ENCODE results near the gene ASIP. TPM values are rescaled to one million over a fixed set of nuclear protein-coding genes. Genes with fewer than 3 reads are reported as not detected.
A peak's percentile ranks its signal among the peaks of the same experiment; 100 is the strongest.
"Not testable (repeated sequence)": the region's sequence is repeated elsewhere in the genome, so short reads cannot be mapped to it uniquely, and the experiment has no call there.

Gene ASIP
- total RNA-seq, 1 donor from 2014 or later, result not detected

DNA sequence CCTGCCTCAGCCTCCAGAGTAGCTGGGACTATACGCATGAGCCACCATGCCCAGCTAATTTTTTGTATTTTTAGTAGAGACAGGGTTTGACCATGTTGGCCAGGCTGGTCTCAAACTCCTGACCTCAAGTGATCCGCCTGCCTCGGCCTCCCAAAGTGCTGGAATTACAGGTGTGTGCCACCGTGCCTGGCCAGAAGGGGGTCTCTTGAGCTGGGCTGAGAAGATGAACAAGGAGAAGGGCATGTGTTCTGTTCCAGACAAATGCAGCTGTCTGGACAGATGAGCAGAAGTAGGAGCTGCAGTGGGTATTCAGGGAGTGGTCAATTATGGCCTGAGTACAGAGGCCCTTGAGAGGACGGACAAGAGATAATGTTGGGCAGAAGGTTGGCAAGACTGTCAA, 46.3 kb downstream of the ASIP start:
- not testable (repeated sequence) for DNase-seq

DNA sequence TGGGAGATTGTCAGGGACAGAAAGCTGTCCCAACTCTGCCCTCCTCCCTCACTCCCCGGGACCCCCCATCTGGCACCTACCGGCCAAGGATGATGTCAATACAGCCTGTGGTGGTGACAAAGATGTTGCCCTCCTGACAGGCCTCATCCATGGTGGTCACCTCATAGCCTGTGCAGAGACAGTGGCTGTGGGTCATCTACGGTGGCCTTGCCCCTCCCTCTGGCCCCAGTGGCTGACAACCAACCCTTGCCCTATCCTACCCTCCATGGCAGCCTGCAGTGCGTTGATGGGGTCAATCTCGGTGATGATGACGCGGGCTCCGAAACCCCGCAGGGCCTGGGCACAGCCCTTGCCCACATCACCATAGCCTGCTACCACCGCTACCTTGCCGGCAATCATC, 49.2 kb downstream of the ASIP start:
- no peak for DNase-seq

DNA sequence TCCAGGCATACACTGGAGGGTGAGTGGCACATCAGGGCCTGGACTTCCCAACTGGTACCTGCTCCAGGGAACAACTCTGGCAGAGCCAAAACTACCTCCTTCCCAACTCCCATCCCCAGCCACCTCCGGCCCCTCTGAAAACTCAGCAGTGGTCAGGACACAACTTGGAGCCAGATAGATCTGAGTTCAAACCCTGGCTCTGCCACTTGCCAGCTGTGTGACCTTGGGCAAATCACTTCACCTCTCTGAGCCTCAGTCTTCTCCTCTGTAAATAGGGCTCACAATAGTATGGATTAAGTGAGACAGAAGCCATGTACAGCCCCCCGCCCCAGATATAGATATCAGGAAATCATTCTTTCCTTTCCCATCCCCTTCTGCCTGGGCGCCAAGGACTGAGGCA, 51.3 kb downstream of the ASIP start:
- no peak for DNase-seq

DNA sequence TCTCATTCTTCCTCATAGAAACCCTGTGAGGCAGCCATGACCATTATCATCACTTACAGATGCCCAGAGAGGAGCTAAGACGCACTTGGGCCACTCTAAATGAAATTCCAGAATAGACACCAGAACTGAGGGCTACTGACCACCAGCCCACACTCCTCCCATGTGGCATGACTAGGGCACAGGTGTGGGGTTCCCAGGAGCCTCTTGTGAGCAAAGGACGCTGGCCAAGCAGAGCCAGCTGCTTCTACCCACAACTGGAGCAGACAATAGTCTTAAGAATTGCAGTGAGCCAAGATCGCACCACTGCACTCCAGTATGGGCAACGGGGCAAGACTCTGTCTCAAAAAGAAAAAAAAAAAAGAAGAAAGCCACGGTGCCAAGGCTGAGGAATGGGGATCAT, 51.9 kb downstream of the ASIP start:
- no peak for DNase-seq

DNA sequence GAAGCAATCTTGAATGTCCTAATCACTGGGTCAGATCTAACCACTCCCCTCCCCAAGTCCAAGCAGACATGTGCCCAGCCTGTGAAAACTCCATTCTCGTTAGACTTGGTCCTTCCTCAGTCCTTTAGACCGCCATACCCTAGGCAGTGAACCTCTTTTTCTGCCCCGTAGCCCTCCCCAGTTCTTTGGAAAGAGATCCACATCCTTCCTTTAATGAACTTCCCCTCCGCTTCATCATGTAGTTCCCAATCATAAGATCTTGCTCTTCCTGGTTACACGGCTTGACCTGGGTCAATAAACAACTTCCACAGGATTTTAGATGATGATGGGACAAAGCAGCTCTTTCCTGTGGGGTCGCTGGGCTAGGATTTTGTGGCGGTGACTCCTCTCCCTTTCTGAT, 52.4 kb downstream of the ASIP start:
- no peak for DNase-seq

DNA sequence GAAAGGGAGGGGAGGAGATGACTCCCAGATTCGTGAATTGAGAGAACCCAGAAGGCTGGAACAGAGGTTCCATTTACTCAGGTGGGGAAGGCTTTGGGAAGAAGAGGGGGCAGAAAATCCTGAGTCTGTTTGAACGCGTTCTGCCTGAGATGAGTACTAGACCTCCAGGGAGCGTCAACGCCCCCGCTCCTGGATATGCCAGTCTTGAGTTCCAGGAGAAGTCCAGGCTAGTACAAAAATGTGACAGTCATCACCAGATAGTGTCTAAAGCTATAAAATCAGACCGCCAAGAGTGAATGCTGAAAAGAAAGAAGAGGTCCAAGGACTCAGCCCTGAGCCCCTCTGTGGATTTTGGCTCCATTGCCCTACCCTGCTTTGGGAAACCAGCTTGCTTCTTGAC, 53.3 kb downstream of the ASIP start:
- DNase-seq, result no peak

DNA sequence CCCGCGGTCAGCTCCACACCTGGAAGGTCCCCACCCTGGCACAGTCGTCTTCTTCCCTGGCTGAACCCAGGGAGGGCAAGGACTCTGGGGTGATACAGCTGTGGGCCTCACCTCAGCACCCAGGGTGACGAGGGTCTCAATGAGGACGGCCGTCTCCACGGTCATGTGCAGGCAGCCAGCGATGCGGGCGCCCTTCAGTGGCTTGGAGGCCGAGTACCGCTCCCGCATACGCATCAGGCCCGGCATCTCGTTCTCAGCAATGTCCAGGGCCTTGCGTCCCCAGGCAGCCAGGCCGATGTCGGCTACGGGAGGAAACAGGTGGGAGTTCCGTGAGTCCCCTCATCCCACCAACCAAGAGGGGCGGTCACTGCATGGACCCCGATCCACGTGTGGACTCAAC, 54.1 kb downstream of the ASIP start:
- no peak for DNase-seq

DNA sequence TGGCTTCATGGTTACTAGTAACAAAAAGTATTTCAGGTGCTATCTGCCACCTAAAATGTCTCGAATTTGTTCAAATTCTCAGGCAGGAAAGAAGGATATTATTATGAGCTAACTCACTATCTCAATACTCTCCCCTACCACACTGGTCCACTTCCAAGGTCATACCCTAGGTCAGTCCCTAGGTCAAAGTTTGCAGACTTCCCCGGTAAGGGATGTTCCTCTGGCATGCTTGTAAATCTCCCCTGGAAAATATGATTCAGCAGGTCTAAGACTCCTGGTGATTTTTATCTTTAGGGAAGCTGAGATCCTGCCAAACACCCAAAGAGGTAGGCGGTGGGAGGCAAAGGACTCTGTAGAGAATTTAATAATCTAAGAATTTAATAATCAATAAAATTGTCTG, 55.2 kb downstream of the ASIP start:
- DNase-seq, result no peak

DNA sequence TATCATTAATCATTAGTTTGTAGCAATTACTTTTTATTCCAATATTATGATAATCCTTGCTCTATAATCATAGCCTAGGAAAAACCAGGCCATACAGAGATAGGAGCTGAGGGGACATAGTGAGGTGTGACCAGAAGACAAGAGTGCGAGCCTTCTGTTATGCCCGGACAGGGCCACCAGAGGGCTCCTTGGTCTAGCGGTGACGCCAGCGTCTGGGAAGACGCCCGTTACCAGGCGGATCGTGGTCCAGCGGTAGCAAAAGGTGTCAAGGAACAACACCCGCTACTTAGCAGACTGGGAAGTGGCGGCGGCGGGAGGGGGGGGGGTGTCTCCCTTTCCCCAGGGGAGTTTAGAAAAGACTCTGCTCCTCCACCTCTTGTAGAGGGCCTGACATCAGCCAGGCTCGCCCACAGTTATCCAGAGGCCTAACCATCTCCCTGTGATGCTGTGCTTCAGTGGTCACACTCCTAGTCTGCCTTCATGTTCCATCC, 57.1 kb downstream of the ASIP start:
- DNase-seq, result not testable (repeated sequence)

DNA sequence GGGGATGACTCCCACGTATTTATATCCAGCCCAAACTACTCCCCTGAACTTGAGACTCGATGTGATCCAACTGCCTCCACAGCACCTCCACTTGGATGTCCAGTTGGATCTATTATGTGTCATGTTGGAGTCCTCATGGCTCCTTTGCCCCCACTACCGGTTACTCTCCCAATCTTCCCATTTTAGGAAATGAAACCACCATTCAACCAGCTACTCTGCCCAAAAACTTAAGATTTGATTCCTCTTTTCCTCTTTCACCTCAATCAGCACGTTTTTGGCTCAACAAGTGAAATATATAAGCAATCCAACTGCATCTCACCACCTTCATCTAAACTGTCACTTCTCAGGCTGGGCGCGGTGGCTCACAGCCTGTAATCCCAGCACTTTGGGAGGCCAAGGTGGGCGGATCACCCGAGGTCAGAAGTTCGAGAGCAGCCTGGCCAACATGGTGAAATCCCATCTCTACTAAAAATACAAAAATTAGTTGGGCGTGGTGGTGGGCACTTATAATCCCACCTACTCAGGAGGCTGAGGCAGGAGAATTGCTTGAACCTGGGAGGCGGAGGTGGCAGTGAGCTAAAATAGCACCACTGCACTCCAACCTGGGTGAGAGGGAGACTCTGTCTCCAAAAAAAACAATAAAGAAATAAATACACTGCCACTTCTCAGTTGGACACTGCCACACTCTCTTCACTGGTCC, 58.5 kb downstream of the ASIP start:
- no peak for DNase-seq

DNA sequence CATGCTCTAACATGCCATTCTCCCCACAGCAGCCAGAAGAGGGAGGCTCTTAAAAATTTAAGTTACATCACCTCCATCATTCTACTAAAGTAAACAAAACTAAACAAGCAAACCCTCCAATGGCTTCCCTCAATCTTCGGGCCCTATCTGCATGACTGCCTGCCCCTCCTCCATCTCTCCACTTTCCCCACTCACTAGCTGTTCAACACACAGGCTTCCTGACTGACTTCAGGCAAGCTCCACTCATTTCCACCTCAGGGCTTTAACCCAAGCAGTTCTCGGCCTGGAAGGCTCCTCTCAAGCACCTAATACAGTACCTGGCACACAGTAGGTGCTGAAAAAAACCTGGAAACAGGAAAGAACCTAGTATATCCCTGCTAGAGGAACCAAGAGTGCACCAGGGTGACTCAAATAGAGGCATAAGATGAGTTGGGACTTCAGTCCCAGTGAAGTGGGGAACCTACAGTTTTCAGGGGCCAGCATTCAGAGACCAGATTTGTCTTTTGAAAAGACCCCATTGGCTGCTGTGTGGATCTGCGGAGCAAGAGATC, 59.1 kb downstream of the ASIP start:
- DNase-seq, result no peak

DNA sequence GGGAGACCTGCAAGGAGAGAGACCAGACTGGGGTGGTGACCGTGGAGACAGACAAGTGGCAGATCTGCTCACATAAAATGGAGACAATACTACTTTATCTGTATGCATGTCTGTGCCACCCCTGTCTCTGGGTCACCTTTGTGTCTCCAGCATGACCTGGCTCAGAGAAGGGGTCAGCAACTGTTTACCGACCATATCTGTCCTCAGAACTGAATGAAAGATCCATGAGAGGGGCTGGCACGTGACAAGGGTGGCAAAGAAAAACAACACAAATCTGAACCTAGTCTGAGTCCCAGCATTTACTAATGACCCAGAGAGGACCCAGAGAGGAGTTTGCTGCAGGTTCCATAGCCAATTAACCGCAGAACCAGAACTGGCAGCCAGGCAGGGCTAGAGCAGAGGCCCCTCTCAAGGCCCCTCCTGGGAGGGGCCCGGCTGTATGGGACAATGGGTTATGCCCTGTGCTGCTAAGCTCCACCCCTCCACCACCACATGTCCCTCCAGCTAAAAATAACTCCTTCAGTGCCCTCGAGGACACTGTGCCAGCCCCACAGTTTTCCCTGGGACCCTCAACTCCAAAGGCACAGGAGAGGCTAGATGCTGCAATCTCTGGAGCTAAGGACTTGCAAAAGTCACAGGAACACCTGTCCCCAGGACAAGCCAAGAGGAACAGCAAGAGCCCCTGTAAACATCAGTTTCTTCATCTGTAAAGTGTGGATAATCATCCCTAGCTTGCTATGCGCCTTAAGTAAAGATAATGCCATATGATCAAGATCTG, 59.8 kb downstream of the ASIP start:
- DNase-seq, result peak; percentile 58

DNA sequence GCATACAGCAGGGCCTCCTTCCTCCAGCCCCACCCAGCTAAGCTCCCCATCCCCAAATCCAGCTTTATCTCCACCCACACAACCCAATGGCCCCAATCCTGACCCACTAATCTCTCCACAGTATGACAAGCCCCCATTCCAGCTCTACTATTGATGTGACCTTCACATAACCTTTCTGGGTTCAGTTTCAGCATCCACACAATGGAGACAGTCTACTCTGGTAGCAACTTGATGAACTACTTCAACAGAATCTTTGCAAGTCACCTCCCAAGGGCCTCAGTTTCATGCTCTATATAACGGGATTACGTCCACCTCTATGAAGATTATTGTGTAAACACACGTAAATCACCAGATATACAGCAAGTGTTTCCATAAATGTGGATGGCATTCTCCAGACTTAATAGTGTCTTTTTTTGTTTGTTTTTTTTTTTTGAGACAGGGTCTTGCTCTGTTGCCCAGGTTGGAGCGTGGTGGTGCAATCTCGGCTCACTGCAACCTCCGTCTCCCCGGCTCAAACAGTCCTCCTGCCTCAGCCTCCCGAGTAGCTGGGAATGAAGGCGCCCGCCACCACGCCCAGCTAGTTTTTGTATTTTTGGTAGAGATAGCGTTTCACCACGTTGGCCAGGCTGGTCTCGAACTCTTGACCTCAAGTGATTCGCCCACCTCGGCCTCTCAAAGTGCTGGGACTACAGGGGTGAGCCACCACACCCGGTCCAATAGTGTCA, 60.5 kb downstream of the ASIP start:
- DNase-seq, result no peak

DNA sequence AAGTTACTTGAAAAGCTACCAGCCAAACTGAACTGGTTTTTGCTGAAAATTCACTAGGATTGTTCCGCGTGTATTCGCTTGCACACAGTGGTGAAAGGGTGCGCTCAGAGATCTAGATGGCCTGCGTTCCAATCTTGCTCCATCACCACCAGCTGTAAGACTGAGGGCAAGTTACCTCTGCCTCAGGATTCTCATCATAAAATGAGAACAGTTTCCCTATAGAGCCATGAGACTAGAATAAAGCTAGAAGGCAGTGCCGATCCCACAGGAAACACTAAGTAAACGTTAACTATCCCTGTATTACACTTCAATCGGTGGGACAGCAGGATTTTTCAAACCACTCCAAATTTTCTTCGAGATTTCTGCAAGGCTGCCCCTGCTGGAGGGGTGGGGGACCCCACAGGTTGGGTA, 61.1 kb downstream of the ASIP start:
- no peak for DNase-seq

DNA sequence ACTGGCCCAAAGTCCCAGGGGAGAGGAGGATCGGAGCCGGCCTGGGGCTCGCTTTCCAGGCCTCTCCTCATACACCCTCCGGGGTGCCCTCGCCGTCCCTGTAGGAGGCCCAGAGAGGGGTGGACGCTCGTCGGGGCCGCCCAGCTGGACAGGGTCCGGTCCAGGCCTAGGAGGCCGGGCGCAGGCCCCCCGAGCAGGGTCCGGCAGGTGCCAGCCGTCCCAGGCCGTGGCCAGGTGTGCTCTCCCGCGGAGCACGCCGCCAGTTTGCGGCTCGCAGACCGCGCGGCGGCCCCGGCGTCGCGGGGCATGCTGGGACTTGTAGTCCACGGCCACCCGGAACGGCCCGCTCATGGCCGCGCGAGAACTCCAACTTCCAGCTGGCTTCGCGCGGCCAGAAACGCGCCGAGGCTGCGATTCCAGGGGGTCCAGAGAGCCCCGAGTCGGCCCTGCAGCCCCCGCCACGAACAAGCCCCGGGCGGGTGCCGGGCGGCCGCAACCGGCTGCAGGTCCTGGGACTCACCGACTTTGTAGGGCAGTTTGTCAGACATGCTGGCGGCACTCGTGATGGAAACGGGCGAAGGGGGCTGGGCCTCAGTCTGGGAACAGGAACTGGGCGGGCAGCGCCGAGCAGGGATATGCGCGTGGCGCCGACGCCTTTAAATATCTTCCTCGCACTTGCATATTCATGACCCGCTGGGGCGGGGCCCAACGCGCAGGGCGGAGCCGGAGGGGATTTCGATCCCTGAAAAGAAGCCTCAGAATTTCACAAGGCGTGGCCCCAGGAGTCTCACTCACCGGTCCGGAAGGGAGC, 61.7 kb downstream of the ASIP start, which contains the start of gene AHCY:
Gene AHCY (minus strand): TSS at position 633 of the 811 bp plus-strand sequence. CDS start 85 bp downstream, at position 548.
- DNase-seq, result peak; percentile 98

DNA sequence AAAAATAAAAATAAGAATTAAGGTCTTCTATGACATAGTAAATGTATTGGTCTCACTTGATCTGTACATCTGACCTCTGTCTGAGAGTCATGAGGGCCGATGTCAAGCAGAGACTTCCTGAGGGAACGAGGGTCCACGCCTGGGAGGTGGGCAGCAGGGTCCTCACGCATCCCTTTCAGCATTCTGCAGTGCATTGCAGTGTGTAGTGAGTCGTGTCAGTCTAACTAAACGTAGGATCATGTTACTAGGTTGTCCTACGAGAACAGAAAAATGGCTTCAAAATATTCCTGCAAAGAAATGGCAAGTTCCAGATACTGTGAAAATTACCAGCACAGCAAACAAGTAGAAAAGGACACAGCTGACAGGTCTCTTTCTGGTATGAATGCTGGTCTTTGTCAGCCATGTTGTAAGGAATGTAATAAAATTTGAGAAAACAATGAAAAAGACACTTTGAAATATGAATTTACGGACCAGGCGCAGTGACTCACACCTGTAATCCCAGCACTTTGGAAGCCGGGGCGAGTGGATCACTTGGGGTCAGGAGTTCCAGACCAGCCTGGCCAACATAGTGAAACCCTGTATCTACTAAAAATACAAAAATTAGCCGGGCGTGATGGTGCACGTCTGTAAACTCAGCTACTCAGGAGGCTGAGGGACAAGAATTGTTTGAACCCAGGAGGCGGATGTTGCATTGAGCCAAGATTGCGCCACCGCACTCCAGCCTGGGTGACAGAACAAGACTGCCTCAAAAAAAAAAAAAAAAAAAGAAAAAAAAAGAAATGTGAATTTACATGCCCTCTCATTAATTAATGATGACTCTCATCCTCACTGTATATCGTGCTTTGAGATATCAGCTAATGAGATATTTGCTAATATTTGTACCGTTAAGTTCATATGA, 64.4 kb downstream of the ASIP start:
- no peak for DNase-seq

DNA sequence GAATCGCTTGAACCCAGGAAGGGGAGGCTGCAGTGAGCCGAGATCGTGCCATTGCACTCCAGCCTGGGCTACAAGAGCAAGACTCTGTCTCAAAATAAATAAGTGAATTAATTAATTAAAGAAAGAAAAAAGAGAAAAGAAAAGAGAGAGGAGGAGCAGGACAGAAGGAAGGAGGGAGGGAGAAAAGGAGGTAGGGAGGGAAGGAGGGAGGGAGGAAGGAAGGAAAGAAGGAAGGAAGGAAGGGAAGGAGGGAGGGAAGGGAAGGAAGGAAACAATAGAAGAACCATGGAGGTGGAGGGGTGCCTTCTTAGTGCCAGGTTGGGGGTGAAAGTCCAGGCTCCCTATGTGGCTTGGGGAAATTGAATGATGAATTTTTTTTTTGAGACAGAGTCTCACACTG, 68.5 kb downstream of the ASIP start:
- DNase-seq, result no peak

DNA sequence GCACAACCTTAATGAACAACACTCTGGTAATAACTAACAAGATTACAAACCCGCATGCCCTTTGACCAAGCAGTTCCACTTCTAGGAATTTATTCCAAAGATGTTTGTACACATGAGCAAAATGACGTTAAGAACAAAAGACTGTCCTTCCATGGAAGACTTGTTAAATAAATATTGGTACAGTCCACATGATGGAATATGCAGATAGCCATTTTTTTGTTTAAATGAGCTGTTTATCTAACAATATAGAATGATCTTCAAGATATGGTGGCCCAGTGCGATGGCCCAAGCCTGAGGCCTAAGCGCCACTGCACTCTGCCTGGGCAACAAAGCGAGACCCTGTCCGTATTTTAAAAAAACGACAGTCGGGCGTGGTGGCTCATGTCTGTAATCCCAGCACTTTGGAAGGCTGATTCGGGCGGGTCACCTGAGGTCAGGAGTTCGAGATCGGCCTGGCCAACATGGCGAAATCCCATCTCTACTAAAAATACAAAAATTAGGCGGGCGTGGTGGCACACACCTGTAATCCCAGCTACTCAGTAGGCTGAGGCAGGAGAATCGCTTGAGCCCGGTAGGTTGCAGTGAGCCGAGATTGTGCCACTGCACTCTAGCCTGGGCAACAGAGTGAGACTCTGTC, 69.4 kb downstream of the ASIP start:
- DNase-seq, result no peak

DNA sequence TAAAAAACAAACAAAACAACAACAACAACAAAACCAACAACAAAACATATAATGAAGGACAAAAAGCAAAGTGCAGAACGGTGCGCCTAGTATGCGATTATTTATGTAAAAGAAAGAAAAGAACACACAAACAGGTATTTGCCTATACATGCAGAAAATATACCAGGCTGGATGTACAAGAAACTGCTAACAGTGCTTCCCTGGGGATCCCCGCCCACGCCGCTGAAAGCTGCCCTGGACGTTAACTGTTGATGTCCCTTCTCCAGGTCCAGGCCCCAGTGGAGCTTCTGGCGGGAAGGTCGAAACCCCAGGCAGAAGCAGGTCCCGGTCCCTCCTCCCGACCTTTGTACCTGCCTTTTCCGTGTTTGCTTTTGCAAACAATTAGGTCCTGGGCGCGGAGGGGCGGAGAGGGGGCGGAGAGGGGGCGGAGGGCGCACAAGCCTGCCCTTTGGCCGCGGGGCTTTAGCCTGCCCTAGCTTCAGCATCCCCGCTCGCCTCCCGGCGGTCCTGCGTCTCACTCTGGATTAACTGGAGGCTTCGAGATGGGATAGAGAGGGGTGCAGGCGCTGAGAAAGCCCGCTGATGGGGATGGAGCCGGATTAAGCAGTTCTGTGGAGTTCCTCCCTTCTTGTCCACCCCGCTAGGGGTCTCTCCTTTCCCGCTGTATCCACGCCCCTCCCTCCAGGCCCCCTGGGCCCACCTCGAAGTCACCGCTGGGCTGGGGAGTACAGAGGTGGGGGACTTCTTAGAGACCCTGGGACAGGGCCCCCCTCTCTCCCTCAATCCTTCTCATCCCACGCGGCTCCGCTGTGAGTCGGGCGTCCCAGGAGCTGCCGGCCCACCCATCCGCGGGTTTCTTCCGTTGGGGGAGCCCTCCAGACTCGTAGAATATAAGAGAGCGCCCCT, 70.1 kb downstream of the ASIP start:
- peak; percentile 17 for DNase-seq

Measured in tongue (tissue), 2 donors.